UCSD-AML1 (cell line): ENCODE data around the gene HECTD2.
A peak's percentile ranks its signal among the peaks of the same experiment; 100 is the strongest.
"Not testable (repeated sequence)": the region's sequence is repeated elsewhere in the genome, so short reads cannot be mapped to it uniquely, and the experiment has no call there.

ENCODE experiments used
- DNase-seq: peaks from one replicate; lab custom pipeline; 2025; ENCODE audit not compliant: unreplicated experiment; lab: John Stamatoyannopoulos, UW

Gene HECTD2, protein sequence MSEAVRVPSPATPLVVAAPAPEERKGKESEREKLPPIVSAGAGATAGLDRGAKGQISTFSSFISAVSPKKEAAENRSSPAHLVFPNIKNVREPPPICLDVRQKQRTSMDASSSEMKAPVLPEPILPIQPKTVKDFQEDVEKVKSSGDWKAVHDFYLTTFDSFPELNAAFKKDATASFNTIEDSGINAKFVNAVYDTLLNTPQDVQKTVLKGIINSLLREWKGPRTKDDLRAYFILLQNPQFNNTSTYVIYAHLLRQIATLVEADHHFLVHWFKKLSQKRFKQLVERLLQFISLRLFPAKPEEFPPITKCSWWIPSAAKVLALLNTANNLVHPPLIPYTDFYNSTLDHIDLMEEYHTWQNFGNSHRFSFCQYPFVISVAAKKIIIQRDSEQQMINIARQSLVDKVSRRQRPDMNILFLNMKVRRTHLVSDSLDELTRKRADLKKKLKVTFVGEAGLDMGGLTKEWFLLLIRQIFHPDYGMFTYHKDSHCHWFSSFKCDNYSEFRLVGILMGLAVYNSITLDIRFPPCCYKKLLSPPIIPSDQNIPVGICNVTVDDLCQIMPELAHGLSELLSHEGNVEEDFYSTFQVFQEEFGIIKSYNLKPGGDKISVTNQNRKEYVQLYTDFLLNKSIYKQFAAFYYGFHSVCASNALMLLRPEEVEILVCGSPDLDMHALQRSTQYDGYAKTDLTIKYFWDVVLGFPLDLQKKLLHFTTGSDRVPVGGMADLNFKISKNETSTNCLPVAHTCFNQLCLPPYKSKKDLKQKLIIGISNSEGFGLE

GRCh38 chr10:91409869-91410637 is at the start of gene HECTD2:
Gene HECTD2, plus strand, starts transcription at chr10:91410344. Its CDS starts 95 bp downstream, at chr10:91410439.
- peak; percentile 80 for DNase-seq

- DNase-seq, result no peak
Observed at GRCh38 chr10:91360461-91360860, 49.7 kb upstream of the HECTD2 start.

DNA sequence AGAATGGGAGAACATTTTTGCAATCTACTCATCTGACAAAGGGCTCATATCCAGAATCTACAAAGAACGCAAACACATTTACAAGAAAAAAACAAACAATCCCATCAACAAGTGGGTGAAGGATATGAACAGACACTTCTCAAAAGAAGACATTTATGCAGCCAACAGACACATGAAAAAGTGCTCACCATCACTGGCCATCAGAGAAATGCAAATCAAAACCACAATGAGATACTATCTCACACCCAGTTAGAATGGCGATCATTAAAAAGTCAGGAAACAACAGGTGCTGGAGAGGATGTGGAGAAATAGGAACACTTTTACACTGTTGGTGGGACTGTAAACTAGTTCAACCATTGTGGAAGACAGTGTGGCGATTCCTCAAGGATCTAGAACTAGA is 44.6 kb upstream of the HECTD2 start:
- not testable (repeated sequence) for DNase-seq

DNA sequence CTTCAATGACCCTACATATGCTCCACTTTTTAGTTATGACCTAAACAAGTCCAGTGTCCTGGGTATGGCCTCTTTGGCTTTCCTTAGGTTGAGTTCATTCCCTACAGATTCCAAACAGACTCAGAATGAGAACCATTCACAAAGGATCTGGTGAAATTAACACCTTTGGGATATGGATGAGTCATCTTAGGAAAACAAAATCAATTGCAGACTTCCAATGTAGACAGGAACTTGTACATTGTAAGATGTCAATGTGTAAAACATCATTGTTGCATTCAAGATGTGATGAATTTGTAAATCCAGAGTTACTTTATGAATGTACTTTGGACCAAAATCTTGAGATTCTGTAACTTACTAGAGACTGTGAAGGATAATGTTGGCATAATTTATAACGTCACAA is 43.4 kb upstream of the HECTD2 start:
- no peak for DNase-seq

DNA sequence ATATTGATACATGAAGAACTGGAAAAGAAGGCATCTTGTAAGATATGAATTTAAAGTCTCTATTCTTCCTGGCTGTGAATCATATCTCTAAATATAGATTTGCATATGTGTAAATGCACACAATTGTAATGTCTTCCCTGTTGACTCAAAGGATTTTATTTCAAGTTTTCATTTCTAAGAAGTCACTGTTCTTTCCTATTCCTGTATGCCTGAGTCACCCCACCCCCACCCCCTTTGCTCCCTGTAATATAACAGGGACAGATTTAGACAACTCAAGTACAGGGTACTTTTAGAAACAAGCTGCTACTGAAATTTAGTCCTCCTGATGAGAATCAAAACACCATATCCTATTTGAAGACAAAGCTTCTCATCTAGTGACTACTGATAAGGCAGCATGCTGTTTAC is 43.0 kb upstream of the HECTD2 start:
- DNase-seq, result no peak

DNA sequence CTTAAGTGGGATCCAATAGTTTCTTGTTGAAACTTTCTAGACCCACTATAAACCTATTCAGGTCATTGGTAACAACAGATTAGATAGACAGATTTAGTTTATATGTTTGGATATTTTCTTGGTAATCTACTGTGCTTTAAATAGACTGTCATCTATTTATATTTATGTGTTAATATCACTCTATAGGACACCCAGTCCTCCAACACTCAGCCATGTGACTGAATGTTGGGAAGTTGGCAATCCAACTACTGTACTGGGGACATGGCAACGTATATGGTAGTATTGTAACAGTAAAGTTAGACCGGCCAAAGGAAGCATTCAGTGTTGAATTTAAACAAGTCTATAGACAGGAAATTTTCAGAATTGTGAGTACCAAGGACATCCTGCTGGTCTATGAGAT is 42.6 kb upstream of the HECTD2 start:
- DNase-seq, result no peak

DNA sequence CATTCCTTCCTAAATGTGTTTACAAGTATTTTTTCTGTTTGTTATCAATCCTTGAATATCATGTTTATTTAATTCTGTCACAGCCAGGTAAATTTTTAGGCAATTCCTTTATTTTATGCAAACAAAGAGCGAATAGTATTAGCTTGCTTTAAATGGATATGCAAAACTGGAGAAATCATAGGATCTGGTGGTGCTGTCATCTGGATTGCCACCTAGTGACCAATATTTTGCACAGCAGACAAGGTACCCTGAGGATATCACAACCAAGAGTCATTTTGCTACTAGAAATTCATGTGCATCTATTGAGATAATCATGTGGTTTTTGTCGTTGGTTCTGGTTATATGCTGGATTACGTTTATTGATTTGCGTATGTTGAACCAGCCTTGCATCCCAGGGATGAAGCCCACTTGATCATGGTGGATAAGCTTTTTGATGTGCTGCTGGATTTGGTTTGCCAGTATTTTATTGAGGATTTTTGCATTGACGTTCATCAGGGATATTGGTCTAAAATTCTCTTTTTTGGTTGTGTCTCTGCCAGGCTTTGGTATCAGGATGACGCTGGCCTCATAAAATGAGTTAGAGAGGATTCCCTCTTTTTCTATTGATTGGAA is 40.1 kb upstream of the HECTD2 start:
- not testable (repeated sequence) for DNase-seq

GRCh38 chr10:91374052-91374451 is 36.1 kb upstream of the HECTD2 start:
- DNase-seq, result no peak

GRCh38 chr10:91378061-91378460 is 32.1 kb upstream of the HECTD2 start:
- no peak for DNase-seq

DNA sequence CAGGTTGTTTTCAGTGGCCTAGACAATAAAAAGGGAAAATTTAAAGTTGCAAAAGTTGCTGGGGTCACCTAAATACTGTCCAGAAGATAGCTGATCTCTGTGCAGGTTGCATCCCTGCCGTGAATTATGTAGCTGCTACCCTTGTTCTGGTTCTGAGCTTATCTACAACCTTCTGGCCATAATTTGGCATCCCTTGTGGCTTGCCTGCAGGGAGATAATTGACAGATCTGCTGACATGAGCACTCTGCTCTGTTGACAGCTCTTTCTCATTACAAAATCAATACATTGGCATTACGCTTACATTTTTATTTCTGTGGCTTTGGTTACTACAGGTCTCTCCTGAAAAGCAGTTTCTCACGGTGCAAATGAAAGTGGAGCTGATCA is 29.3 kb upstream of the HECTD2 start:
- no peak for DNase-seq

GRCh38 chr10:91381257-91381891 is 28.8 kb upstream of the HECTD2 start:
- no peak for DNase-seq

DNA sequence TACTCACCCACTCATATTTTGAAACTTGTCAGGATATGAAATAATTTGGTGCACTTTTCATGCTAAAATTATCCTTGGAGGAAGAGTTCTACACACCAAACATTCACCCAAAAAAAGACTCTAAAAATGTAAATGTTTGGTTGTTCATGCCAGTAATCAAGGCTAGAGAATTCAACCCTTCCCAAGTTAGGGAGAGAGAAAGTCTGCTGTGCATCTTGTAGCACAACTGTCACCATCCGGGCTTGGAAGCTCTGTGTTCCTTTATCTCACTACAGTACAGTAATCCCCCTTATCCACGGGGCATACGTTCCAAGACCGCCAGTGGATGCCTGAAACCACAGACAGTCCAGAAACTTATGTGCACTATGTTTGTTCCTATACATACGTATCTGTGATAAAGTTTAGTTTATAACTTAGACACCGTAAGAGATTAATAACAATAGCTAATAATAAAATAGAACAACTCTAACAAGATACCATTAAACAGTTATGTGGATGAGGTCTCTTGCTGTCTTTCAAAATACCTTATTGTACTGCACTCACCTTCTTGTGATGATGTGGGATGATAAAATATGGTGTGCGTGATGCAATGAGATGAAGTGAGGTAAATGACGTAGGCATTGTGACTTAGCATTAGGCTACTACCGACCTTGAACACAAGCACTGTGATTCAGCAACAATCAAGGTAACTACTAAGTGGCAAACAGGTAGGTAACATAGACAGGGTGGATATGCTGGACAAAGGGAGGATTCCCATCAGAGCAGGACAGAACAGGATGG is 24.6 kb upstream of the HECTD2 start:
- DNase-seq, result no peak

DNA sequence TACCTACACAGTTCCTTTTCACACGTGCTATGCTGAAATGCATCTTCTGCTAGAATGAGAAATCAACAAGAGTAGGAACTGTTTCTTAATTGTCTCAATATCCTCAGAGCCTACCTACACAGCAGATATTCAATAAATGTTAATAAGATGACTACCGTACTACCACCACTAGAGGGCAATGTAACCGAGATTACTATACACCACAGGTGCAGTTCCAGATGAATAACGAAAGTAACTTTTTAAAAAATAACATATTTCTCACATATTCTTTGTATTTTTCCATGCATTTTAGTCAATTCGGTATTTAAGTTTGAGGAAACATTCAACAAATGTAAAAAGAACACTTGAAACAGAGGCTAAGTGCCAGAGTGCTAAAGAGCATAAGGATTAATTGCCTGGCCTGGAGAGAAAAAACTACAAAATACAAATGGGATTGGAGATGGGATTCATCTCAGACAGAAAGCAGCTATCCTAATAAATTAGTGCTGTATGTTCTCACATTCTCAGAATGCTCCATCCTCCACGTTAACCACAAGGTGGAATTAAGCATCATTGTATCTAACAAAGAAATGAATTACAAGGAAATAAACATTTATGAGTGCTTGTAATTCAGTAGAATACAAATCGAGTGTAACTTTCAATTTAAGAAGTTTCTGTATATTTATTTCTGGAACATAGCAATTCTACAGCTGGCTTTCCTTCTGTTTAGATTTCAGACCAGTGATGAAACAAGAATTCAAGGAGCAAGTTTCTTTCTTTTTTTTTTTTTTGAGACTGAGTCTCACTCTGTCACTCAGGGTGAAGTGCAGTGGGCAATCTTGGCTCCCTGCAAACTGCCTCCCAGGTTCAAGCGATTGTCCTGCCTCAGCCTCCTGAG is 20.3 kb upstream of the HECTD2 start:
- DNase-seq, result no peak

GRCh38 chr10:91390513-91390825 is 19.7 kb upstream of the HECTD2 start:
- DNase-seq, result not testable (repeated sequence)

- DNase-seq, result no peak
Observed at GRCh38 chr10:91391920-91392319, 18.2 kb upstream of the HECTD2 start.

DNA sequence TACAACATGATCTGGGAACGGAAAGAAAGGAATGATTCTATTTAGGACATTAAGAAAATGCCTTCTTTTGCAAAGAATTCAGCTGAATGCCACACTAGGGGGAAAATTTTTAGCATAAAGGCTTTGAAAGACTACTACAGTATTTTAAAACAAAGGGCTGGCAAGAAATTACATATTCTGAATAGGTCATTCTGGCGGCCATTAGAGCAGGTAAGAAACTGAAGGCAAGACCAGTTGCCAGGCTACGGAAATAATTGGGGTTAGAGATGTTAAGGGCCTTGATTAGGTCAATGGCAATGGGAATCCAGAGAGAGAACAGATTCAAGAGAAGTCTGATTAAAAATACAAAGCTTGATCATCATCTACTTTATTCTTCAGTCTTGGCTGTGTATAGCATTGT is 3.8 kb upstream of the HECTD2 start:
- DNase-seq, result no peak

DNA sequence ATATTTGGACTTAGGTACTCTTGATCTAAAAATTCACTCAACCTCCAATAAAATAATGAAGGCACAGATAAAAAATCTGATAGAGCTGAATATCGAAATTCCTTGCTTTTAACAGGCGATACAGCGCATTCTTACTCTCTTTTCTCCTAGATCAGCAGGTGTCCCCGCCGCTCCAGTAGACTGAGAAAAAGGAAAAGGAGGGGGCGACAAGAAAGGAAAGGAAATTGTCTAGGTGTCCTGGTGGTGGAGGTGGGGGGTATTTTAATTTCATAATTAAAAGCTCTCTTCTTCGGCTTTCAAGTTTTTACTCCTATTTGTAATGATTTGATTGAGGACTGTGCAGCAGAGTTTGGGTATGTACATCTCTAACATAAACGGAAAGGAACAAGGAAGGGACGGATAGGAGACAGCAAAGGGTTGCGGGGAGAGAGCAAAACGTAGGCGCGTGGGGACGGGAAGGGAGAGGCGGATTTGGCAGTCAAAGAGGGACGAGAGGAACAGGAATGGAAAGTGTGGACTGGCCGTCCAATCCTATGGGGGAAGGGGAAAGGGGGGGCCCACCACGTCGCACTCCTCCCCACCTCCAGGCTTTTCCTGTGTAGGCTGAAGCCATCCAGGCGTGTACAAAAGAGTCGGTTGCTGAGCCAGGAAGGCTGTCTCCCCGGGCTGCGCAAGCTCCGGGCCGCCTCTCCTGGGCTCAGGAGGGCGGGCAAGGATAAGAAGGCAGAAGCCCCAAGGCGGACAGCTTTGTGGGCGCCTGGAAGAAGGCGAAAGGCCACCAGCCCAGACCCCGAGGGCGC is 875 bp upstream of the HECTD2 start:
- no peak for DNase-seq

GRCh38 chr10:91410638-91411371 is 661 bp downstream of the HECTD2 start:
- DNase-seq, result no peak
